ENCODE measurements around the gene PML. TPM values are rescaled to one million over a fixed set of nuclear protein-coding genes. Genes with fewer than 3 reads are reported as not detected.
A peak's percentile ranks its signal among the peaks of the same experiment; 100 is the strongest.

The PML gene
- polyA plus RNA-seq, 3 donors, result 10.5 to 47.9 (median 32.6) TPM

DNA sequence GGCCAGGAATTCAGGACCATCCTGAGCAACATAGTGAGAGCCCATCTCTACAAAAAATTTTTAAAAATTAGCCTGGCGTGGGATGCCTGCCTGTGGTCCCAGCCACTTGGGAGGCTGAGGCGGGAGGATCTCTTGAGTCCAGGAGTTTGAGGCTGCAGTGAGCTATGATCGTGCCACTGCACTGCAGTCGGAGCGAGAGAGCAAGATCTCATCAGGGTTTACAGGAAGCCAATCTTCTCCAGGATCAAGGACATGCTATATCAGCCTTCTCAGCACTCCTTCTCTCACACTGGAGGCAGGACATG, 2.0 kb upstream of the PML start:
- 59 to 78% (median 78%) methylated on average over 5 of the region's 5 CpGs for WGBS, 3 donors
- no peak overlapping the region for H3K27ac ChIP-seq (ENCODE audit: low read depth, low read length)

DNA sequence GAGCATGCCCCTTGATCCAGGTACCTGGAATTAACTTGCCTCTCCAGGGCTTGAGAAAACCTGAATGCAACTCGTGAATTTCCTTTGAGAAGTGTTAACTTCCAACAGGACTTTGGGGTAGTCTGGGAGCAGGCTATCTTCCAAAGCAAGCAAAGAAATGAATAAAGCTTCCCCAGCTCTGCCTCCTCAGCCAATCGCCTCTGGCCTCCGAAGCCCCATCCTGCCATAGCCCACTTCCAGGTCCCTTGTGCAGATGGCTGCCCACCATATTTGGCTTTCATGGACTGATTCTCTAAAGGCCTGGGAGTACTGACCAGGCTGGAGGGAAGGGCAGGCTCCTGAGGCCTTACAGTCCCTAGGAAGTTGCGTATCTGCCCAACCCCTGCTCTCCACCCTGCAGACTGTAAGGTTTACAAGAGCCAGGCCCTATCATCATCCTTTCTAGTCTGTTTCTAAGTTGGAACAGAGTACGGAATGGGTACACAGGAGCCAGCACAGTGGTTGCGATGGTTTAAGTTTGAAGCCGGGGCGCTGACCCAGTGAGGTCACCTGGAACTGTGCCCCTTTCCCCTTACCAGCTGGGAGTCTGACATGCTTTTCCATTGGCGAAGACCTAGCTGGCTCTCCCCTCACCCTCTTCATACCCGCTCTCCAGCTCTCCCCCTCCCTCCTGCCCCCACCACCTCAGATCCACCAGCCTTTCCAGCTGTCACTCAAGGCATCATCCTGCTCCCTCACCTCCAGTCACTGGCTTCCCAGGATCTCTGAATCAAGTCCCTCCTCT, 1.1 kb upstream of the PML start:
- WGBS, 3 donors, result 90 to 92% (median 91%) methylated on average over 10 of the region's 10 CpGs
- no peak overlapping the region for H3K27ac ChIP-seq (ENCODE audit: low read depth, low read length)

DNA sequence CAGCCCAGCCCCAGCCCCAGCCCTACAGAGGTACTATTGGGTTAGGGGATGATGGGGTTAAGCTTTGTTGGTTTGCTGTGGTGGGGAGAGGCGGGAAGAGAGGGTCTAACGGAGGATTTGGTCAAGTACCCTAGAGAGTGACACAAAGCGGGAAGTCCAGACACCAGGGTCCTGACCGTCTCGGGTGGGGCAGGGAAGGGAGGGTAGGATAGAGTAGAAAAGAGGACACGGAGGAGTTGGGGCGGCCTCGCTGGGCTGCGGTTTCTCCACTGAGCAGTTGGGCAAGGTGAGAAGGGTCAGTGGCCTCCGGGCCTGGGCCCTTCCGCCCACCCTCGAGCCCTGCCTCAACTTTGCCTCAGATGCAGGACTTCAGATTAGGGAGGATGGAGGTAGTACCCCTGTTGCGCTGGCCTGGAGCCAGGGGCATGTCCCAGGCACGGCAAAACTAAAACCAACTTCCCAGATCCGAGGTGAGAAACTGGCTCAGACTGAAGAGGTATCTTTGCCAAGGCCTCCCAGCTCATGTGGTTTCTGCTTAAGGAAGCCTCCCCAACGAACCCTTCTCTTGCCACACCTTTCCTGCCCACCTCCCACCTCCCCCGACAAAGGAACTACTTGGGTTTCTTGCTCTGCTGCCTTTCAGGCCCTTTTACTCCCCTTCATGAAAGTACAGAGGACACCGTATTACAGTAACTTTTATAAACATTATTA, 551 bp downstream of the PML start:
- WGBS, 3 donors, result 0 to 4% (median 1%) methylated on average over 18 of the region's 18 CpGs
- peak overlapping the region; percentile 70 for H3K27ac ChIP-seq (ENCODE audit: low read depth, low read length)

DNA sequence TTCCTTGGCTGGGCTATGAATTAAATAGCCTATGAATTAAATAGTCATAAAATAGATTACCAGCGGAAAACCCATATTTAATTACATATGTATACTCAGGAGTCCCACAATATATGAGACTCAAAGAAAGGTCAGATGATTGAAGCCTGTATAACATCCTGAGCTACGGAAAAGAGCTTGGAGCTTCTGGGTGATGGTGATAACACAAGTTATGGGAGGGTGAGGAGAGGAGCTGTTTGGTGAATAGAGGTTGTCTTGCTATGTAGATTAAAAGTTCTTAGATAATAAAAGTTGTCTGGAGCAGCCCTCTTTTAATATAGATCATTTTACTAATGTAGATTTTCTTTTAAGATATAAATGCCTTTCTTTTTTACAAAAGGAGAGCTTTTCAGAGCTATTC, 1.8 kb downstream of the PML start:
- 43 to 70% (median 43%) methylated on average over 2 of the region's 2 CpGs for WGBS, 3 donors
- H3K27ac ChIP-seq (ENCODE audit: low read depth, low read length), result no peak overlapping the region

DNA sequence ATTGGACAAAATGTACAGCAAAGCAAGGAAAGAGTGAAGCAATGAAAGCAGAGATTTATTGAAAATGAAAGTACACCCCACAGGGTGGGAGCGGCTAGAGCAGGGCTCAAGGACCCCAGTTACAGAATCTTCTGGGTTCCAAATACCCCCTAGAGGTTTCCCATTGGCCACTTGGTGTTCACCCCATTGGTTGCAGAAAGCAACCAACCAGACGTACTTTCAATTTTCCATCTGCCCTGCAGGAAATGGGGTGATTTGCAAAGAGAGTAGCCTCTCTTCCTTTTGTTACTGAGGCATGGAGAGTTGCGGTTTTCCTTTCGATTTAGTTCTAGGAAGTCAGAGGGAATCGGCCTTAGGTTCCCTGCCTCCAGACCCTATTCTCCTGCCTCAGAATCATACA, 2.4 kb downstream of the PML start:
- 13 to 58% (median 15%) methylated on average over 5 of the region's 5 CpGs for WGBS, 3 donors

DNA sequence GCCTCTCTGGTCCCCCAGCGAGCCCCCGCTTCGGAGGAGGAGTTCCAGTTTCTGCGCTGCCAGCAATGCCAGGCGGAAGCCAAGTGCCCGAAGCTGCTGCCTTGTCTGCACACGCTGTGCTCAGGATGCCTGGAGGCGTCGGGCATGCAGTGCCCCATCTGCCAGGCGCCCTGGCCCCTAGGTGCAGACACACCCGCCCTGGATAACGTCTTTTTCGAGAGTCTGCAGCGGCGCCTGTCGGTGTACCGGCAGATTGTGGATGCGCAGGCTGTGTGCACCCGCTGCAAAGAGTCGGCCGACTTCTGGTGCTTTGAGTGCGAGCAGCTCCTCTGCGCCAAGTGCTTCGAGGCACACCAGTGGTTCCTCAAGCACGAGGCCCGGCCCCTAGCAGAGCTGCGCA, 3.5 kb downstream of the PML start:
- no peak overlapping the region for H3K27ac ChIP-seq (ENCODE audit: low read depth, low read length)
- WGBS, 3 donors, result 81 to 93% (median 86%) methylated on average over 27 of the region's 27 CpGs

More for the DNA sequence above, 2.4 kb downstream of the PML start:
- H3K27ac ChIP-seq (ENCODE audit: low read depth, low read length), result no peak overlapping the region

DNA sequence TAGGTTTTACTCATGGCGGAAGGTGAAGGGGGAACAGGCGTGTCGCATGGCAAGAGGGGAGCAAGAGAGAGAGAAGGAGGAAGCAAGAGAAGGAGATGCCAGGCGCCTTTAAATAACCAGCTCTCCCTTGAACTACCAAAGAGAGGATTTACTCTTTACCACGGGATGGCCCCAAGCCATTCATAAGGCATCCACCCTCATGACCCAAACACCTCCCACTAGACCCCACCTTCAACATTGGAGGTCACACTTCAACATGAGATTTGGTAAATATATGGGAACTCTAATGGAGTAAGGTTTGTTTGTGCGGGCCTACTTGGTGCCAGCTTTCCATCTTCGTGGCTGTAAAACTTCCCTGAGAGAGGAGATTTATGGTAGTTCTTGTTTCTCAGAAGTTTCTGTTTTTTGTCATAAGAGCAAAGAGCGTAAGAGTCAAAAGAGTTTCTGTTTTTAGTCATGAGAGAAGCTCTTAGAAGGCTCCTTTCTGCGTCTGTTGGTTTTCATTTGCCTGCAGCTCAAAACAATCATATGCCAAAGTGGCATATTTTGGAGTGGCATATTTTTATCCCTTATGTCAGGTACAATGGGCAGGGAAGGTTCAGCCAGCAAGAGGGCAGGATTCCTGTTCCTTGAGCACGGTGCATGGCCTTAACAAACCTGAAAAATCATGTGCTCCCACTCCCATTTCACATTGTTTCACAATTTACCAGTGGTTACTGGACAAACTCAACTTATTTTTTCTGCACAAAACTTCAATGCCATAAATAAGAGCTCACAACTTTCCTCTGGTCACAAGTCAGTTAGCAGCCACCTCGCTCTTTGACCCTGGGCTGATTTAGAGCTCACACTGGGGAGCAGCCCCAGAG, 12.5 kb downstream of the PML start:
- no peak overlapping the region for H3K27ac ChIP-seq (ENCODE audit: low read depth, low read length)
- 63 to 86% (median 64%) methylated on average over 11 of the region's 11 CpGs for WGBS, 3 donors

DNA sequence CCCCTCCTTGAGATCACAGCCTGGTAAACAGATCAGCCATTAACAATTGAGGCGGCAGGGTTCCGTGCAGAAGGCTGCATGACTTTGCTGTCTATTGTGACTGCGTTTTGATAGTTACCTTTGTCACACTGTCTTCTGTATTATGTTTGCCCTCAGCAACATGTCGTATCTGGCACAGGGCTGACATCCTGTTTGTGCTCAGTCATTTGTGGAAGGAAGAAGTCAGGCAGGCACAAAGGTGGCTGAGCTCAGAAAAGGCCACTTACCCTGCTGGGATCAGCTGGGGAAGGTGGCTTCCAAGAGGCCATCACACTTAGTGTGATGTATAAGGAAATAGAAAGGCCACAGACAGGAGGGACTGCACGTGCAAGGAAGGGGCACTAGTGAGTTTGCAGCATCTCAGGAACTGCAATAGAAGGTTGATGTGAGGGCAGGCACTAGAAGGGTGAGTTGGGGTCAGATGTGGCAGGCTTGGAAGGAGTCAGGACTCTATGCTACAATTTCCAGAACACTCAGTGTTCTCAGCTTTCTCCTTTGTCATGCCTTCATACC, 13.4 kb downstream of the PML start:
- 37 to 61% (median 38%) methylated on average over 5 of the region's 5 CpGs for WGBS, 3 donors
- H3K27ac ChIP-seq (ENCODE audit: low read depth, low read length), result no peak overlapping the region

DNA sequence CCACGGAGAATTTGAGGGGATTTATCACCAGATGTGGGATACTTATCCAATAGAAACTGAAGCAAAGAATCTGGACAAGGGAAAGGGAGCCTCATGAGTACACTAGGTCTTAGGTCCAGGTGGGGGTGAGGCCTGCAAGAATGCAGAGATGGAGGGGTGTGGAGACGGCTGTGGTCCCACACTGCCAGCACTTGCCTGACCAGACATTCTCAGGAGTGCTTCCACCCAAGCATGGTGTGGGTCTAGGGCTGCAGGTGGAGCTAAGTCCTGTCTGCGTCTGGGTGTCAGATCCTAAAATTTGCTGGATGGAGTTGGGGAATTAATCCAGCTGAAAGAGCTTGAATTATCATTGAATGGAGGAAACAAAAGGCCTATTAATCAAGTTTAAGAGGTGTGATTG, 14.4 kb downstream of the PML start:
- H3K27ac ChIP-seq (ENCODE audit: low read depth, low read length), result no peak overlapping the region
- 85 to 91% (median 88%) methylated on average over 3 of the region's 3 CpGs for WGBS, 3 donors

DNA sequence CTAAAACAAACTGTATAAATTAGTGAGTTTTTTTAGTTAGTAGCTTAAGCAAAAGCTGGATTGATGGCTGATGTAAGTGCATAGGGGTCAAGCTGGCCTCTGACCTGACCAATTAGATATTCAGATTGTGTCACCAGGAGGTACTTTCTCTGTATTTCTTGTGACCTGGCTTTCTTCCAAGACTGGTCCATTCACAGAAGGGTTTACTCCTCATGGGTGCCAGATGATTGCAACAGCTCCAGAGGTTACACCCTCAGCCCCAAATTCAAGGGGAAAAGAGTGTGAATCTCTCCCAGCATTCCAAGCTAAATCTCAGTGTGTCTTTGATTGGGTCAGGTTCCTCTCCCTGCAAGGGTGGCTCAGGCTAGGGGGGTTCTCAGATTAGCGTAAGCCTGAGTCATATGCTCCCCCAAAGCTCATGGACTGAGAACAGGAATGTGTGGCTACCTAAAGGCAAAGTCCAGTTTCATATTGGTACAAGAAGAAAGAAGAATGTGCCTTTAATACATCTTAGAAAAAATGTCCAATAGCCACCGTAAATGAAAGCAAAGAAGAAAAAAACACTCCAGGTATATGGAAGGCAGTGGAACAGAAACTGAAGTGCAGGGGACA, 16.5 kb downstream of the PML start:
- 27 to 84% (median 33%) methylated on average over 2 of the region's 2 CpGs for WGBS, 3 donors
- no peak overlapping the region for H3K27ac ChIP-seq (ENCODE audit: low read depth, low read length)

DNA sequence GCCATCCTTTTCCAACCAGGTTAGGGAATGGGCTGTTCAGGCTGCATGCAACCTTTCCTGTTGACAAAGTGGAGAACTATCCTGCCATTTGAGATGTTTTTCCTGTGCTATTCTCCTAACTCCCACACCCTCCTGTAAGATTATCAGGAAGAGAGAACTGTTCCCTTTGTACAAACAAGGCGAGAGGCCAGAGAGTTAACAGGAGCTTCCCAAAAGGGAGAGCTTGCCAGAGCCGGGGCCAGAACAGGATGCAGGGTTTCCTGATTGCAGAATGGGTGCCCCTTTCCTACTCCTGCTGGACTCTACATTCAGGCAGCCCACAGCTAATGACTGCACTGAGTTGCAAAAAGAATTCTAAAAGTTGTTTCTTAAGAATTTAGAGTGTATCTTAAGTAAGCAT, 17.1 kb downstream of the PML start:
- H3K27ac ChIP-seq (ENCODE audit: low read depth, low read length), result no peak overlapping the region
- 3 to 45% (median 5%) methylated on average over 2 of the region's 2 CpGs for WGBS, 3 donors

DNA sequence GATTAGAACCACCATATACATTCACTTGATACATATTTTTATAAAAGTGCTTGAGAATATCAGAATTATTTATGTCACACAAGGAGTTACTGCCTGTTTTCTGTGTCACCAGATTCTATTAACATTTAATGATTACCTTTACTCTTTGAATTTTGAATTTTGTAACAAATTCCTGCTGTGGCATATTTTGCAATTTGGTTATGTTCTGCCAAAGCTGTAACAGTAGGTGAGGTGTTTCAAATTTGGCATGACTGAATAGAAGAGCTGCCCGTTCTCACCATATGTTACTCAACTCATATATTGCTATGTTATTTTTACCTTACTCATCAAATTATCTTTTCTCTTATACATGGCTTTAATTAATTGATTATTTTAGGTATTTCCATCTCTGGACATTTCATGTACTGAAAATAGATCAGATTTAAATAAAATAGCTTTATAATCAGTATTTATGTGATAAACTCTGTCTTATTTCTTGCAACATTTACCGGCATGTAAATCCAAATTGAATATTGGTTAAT, 18.9 kb downstream of the PML start:
- H3K27ac ChIP-seq (ENCODE audit: low read depth, low read length), result no peak overlapping the region
- 69 to 85% (median 73%) methylated on average over 2 of the region's 2 CpGs for WGBS, 3 donors

DNA sequence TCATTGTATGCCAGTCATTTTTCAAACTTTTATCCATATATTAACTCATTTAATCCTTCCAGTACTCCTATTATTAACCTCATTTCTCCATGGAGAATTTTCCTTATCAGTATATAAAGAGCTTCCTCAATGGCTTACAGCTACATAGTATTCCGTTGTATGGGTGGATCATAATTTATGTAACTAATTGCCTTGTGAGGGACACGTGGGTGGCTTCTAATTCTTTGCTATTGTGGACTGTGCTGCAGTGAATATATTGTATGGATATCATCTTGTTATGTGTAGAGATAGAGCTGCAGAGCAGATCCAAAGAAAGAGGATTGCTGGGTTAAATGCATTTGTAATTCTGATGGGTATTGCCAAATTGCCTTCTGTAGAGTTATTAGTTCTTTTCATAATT, 25.2 kb downstream of the PML start:
- WGBS, 3 donors, result 40 to 63% (median 54%) methylated on average over 2 of the region's 2 CpGs
- no peak overlapping the region for H3K27ac ChIP-seq (ENCODE audit: low read depth, low read length)

DNA sequence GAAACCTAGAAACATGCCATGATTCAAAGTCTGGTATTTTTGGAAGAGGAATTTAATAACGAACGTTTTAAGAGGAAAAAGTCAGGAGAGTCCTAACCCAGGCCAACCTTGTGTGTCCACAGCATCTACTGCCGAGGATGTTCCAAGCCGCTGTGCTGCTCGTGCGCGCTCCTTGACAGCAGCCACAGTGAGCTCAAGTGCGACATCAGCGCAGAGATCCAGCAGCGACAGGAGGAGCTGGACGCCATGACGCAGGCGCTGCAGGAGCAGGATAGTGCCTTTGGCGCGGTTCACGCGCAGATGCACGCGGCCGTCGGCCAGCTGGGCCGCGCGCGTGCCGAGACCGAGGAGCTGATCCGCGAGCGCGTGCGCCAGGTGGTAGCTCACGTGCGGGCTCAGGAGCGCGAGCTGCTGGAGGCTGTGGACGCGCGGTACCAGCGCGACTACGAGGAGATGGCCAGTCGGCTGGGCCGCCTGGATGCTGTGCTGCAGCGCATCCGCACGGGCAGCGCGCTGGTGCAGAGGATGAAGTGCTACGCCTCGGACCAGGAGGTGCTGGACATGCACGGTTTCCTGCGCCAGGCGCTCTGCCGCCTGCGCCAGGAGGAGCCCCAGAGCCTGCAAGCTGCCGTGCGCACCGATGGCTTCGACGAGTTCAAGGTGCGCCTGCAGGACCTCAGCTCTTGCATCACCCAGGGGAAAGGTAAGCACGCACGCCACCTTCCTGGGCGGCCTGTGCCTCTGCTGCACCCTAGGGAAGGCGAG, 28.4 kb downstream of the PML start:
- H3K27ac ChIP-seq (ENCODE audit: low read depth, low read length), result no peak overlapping the region
- 94 to 95% (median 95%) methylated on average over 66 of the region's 66 CpGs for WGBS, 3 donors

DNA sequence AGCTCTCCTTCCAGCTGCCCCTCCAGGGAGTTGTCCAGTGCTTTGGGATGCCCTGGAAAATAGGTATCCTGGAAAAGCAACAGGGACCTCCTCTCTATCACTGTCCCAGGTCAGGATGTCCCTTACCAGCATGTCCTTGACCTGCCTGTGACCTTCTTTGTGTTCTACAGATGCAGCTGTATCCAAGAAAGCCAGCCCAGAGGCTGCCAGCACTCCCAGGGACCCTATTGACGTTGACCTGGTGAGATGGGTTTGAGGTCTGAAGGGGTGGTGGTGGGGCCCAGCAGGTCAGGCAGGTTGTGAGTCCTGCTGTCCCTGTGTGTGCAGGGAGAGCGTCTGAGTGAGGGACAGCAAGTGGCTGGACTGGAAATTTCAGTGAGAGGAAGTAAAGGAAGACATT, 30.2 kb downstream of the PML start:
- 23 to 70% (median 54%) methylated on average over 2 of the region's 2 CpGs for WGBS, 3 donors
- no peak overlapping the region for H3K27ac ChIP-seq (ENCODE audit: low read depth, low read length)

DNA sequence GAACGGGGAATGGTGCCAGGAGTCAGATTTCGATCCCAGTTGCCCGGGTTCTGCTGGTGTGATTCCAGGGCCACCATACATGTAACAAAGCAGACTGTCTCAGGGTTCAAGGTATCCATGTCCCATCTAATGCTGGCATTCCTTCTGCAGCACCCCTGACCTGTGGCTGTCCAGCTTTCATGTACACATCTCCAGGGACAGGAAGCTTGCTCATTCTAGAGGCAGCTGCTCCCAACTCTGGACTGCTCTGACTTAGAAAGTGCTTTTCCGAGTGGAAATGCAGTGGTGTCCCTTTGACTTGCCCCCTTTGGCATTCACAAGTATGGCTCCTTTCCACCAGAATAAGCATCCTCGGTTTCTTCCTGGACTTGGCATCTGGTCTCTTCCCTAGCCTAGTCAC, 30.9 kb downstream of the PML start:
- no peak overlapping the region for H3K27ac ChIP-seq (ENCODE audit: low read depth, low read length)
- 45 to 68% (median 66%) methylated on average over 5 of the region's 5 CpGs for WGBS, 3 donors

DNA sequence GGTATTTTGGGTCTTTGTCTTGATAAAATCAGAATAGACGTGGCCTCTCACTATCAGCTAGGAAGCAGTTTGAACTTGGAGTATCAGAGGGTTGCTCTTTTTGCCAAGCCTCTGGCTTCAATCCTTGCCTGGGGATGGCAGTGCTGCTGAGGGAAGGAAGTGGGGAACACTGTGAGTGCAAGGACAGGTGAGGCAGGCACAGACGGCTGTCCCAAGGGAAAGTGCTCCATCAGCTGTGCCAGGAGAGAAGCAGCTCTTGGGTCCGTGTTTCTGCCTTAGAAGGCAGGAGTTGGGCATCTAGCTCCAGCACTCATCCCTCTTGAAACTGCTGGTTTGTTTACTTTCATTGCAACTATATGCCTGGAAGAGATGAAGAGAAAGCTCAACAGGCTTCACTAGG, 33.2 kb downstream of the PML start:
- WGBS, 3 donors, result 56 to 73% (median 70%) methylated on average over 3 of the region's 3 CpGs
- no peak overlapping the region for H3K27ac ChIP-seq (ENCODE audit: low read depth, low read length)

DNA sequence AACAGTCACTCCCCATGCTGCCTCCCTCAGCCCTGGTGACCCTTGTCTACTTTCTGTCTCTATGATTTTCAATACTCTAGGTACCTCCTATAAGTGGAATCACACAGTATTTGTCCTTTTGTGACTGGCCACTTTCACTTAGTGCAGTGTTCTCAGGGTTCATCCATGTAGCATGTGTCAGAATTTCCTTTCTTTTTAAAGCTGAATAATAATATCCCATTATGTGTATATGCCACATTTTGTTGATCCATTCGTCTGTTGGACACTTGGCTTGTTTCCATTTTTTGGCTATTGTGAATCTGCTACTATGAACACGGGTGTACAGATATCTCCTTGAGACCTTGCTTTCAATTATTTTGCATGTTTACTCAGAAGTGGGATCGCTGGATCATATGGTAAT, 34.1 kb downstream of the PML start:
- no peak overlapping the region for H3K27ac ChIP-seq (ENCODE audit: low read depth, low read length)
- 51 to 61% (median 61%) methylated on average over 3 of the region's 3 CpGs for WGBS, 3 donors
